PC-9 (cell line): ENCODE results near the gene PPM1H.

Source experiments
- EZH2 ChIP-seq: fragments of 200-600 bp; sonication (generic); IDR thresholded peaks from 2 replicates; pipeline ENCODE4 v1.8.0; 2017; ENCODE audit warnings: antibody characterized with exemption, low read depth
- TF ChIP-seq, protein P1 (sequence below): fragments of 200-600 bp; sonication (generic); conservative IDR thresholded peaks from 2 replicates; pipeline ENCODE4 v1.6.1; 2017; ENCODE audit warnings: mixed run types, antibody characterized with exemption, mild to moderate bottlenecking, moderate library complexity

DNA sequence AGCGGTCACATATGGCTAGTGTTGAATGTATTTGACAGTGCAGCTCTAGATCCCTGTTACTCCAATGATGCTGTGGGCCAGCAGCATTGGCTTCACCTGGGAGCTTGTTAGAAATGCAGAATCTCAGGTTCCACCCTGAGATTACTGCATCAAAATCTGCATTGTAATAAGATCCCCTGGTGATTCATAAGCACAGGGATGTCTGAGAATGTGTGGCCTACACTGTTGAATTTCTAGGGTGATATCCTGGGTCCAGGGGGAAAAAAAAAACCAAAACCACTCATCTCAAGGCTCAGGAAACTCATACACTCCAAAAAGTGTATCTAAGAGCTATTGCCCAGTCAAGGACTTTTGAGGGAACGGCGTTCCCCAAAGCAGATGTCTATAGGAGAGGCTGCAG, 196.8 kb downstream of the PPM1H start:
- no peak for TF ChIP-seq EZH2
- TF ChIP-seq, protein P1, sequence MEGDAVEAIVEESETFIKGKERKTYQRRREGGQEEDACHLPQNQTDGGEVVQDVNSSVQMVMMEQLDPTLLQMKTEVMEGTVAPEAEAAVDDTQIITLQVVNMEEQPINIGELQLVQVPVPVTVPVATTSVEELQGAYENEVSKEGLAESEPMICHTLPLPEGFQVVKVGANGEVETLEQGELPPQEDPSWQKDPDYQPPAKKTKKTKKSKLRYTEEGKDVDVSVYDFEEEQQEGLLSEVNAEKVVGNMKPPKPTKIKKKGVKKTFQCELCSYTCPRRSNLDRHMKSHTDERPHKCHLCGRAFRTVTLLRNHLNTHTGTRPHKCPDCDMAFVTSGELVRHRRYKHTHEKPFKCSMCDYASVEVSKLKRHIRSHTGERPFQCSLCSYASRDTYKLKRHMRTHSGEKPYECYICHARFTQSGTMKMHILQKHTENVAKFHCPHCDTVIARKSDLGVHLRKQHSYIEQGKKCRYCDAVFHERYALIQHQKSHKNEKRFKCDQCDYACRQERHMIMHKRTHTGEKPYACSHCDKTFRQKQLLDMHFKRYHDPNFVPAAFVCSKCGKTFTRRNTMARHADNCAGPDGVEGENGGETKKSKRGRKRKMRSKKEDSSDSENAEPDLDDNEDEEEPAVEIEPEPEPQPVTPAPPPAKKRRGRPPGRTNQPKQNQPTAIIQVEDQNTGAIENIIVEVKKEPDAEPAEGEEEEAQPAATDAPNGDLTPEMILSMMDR: no peak
